ENCODE results near the gene MARCHF10.

Gene MARCHF10

DNA sequence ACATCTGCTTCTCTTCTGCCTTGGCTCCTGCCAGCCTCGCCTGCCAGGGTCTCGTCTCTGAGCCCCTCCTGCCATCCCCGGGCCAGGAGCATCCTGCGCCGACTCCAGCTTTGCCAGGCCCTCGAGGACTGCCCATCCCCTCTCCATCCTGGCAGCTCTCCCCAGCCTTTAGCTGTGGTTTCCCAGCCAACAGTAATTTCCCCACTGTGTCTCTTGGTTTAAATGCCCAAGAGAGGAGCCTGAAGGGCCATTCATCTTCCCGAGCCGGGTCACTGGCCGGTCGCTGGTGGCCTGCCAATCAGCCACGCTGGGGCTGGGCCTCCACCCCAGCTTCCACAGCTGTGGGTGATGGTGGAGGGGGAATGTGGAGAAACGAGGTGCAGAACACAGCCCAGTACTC is 132.9 kb downstream of the MARCHF10 start:
- FAIRE-seq = no peak

DNA sequence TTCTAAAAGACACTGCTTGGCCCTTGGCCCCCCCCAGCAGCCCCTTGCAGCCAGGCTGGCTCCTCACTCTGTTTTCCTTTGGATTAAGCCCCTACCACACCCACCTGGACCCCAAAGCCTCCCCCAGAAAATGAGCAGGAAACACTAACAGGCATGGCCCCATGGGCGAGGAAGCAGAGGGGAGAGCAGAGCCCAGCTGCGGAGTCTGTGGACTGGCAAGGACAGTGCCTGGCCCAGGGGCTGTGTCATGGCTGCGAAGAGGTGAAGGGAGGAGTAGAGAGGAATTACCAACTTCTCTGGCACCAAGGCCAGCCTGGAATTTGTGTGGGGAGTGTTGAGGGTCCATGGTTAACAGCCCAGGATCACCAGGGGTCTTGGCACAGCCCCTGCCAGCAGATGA is 133.3 kb downstream of the MARCHF10 start:
- FAIRE-seq = no peak

DNA sequence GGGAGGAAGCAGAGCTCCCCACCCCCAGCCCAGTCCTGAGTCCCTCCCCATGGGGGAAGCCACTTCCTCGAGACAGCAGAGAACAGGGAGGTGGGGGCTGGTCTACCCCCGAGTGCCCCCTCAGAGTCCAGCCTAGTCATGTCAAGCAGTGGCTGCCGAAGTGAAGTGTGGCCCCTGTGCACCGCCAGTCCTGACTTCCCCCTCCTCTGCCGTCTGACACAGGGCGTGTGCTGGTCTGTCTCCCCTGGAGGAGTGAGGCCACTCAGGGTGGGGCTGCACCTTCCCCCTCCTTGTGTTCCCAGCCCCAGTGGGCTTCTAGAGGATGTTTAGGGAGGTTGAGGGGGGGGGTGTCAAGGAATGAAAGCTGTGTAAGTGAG is 133.8 kb downstream of the MARCHF10 start:
- no peak for FAIRE-seq

DNA sequence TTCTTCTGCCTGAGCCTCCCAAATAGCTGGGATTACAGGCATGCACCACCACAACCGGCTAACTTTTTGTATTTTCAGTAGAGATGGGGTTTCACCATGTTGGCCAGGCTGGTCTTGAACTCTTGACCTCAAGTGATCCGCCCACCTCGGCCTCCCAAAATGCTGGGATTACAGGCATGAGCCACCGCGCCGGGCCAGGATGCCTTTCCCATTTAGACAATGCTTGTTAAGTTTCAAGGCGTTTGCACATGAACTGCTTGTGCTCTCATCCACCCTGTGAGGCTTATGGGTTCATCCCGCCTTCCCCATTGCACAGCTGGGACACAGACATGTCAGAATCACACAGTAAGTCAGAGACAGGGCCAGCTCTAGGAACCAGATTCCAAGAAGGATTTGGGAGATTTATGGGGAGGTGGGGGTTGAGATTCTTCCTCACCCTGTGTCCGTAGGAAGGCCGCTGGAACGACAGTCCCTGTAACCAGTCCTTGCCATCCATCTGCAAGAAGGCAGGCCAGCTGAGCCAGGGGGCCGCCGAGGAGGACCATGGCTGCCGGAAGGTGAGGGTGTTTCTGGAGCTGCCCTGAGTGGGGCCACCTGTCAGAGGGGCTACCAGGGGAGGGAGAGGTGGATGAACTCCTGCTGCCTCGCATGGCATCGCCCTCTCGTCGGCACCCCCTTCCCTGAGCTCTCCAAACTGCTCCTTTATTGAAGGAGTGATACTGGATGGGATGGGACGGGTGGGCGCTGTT is 134.3 kb downstream of the MARCHF10 start:
- no peak for FAIRE-seq

DNA sequence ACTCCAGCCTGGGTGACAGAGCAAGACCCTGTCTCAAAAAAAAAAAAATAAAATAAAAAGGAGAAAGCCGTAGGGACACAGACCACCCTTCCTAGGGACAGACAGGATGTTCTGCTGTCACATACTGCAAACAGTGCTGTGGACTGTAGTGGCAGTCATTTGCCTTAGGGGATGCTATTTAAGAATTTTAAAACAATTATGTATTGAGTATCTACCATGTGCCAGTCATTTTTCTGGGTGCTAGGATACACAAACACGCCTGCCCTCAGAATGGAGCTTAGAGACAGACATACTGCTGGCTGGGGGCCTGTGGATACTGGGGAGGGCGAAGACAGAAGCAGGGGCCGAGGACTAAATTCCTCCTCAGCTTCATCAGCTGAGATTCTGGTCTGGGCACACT is 135.2 kb downstream of the MARCHF10 start:
- no peak for FAIRE-seq

DNA sequence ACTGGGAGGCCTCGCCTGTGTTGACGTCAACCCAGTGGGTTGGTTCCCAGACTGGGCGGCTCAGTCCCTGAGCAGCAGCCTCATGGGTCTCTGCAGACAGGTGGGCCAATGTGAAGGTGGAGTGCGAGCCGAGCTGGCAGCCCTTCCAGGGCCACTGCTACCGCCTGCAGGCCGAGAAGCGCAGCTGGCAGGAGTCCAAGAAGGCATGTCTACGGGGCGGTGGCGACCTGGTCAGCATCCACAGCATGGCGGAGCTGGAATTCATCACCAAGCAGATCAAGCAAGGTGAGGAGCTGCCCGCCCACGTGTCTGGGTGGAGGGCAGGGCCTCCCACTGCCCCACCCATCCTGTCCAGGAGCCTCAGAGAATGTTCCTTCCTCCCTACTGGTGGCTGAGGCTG is 136.6 kb downstream of the MARCHF10 start:
- FAIRE-seq = no peak

DNA sequence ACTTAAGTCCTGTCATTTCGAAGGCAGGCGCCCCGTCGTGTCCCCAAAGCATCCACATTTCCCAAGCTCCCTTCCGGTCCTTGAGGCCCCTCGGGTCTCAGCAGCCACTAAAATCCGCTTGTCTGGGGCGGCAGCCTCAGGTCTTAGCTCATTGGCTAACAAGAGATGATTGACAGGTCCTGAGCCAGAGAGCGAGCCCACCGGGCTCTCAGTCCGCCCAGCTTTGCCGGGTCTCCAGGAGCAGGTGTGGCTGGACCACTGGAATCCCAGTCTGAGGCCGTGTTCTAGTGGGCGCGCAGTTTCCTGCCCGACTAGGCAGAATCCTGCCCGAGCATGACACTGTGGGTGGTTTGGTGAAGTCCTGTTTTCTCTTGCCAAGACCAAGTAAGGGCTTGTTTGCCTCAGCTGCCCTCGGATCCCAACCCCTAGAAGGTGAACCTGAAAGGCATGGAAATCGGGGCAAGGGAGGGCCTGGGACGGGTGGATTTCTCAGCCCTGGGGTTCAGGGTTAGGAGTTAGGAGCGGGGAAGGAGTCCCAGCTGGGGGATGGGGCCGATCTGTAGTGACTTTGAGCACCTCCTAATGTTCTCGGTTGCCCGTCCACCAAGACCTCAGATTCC is 137.8 kb downstream of the MARCHF10 start:
- FAIRE-seq = no peak

DNA sequence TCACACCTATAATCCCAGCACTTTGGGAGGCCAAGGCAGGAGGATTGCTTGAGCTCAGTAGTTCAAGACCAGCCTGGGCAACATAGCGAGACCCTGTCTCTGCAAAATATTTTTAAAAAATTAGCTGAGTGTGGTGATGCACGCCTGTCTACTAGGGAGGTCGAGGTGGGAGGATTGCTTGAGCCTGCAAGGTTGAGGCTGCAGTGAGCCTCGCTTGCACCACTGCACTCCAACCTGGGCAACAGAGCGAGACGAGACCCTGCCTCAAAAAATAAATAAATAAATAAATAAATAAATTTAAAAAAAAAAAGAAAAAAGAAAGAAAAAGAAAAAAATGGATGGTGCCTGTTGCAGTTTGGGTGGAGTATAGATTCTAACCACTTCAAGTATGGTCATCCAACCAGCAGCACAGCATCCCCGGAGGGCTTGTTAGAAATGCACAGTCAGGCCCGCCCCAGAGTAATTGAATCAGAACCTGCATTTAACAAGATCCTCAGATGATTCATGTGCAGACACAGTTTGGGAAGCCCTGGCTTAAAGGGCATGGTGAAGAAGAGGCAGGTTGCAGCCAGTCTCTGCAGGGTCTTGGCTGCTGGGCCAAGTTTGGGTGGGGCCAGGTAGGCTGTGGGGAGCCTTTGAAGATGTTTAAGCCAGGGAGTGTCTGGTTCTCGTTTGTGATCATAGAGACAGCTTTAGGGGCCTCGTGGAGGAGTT is 139.9 kb downstream of the MARCHF10 start:
- no peak for FAIRE-seq

DNA sequence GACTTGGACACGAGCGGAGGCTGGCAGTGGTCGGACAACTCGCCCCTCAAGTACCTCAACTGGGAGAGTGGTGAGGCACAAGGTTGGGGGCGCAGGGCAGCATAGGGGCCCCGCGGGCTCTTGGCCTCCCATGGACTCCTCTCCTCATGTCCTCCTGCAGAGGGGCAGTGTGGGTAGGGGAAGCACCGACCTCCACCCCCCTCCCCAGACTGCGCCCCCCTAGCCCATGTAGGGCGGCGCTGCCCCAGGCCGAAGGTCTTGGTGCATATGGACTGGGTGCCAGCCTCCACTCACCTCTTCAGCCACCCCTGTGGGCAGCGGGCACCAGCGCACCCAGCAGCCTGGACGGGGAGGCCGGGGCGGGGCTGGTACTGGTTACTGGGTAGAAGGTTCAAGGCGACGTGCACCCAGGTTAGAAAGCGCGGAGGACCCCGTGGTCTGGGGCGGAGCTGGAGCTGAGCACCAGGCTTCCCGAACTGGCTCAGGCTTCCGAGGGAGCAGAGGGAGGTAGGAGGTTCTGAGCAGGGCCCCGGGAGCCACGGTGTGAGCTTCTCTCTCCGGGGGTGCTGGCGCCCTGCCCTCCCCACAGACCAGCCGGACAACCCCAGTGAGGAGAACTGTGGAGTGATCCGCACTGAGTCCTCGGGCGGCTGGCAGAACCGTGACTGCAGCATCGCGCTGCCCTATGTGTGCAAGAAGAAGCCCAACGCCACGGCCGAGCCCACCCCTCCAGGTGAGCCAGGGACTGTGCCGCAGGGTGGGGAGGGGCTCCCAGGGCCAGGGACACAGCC is 141.1 kb downstream of the MARCHF10 start:
- no peak for FAIRE-seq

DNA sequence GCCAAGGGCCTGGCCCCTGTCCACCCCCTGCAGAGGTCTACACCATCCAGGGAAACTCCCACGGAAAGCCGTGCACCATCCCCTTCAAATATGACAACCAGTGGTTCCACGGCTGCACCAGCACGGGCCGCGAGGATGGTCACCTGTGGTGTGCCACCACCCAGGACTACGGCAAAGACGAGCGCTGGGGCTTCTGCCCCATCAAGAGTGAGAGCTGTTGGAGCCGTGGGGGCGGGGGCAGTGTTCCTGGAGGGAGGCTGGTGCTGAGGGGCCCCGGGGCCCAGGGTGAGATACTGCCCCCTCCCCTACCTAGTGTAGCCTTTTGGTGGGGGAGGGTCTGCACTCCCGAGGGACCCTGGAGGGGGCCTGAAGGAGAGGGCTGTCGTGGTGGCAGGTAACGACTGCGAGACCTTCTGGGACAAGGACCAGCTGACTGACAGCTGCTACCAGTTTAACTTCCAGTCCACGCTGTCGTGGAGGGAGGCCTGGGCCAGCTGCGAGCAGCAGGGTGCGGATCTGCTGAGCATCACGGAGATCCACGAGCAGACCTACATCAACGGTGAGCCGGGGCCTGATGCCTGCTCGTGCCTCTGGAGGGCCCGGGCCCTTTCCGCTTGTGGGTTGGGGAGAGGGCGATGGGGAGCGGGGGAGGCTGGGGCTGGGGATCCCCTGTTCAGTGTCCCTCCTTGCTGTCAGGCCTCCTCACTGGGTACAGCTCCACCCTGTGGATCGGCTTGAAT is 141.9 kb downstream of the MARCHF10 start:
- FAIRE-seq = no peak

DNA sequence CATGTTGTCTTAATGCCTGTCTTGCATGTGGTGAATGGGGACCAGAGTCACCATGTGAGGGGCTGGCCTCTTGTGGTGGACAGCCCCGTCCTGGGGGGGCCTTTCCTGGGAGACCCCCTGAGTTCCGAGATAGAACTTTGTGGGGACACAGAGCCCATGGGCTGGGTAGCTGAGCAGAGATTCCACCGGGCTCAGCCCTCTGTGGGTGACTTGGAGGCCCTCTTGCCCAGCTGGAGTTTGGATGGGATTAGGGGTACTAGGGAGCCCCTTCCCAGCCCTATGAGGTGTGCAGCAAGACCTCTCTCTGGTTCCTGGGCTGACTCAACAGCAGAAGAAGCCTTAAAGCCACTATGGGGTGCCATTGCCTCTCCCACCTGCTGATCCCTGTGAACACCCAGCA is 142.5 kb downstream of the MARCHF10 start:
- no peak for FAIRE-seq

DNA sequence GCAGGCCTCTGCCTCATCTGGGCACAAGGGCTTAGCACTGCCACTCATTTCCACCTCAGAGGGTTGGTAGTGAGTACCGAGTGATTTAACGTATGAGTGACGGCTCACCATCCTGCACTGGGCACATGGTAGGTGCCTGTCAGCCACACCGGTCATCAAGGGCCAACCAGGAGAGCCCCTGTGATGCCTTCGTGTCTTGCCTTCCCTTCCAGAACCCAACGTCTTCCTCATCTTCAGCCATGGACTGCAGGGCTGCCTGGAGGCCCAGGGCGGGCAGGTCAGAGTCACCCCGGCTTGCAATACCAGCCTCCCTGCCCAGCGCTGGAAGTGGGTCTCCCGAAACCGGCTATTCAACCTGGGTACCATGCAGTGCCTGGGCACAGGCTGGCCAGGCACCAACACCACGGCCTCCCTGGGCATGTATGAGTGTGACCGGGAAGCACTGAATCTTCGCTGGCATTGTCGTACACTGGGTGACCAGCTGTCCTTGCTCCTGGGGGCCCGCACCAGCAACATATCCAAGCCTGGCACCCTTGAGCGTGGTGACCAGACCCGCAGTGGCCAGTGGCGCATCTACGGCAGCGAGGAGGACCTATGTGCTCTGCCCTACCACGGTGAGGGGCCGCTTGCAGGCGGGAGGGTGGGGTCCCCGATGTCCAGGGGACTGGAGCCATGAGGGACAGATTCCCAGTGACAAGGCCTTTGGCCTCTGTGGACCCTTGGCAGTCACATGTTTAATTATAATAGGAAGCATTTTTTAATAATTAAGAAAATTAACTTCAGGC is 143.6 kb downstream of the MARCHF10 start:
- no peak for FAIRE-seq

DNA sequence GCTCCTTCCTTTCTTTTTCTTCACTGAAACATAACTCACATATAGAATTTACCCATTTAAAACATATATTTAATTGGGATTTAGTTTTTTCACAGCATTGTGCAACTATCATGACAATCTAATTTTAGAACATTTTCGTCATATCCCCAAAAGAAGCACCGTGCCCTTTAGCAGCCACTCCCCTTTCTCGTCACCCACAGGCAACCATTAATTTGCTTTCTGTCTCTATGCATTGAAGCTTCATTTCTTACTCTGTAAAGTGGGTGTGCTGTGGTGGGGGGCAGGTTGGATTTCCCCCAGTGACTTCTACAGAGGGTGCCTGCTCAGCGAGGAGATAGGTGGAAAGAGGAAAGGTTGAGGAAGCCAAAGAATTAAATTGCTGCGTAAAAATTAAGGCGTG is 144.8 kb downstream of the MARCHF10 start:
- no peak for FAIRE-seq

DNA sequence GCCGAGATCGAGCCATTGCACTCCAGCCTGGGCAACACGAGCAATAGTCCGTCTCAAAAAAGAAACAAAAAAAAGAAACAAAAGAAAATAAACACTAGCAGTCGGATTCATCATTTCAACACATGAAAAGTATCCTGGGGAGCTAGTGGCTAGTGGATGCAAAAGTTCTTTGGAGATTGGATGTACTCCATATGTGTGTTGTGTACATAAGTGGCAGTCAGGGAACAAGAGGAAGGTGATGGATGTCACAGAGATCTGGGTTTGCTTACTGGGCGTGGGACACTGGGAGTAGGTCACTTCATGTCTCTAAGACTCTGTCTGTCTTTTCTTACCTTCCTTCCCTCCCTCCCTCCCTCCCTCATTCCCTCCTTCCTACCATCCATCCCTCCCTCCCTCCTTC is 145.3 kb downstream of the MARCHF10 start:
- FAIRE-seq = no peak

DNA sequence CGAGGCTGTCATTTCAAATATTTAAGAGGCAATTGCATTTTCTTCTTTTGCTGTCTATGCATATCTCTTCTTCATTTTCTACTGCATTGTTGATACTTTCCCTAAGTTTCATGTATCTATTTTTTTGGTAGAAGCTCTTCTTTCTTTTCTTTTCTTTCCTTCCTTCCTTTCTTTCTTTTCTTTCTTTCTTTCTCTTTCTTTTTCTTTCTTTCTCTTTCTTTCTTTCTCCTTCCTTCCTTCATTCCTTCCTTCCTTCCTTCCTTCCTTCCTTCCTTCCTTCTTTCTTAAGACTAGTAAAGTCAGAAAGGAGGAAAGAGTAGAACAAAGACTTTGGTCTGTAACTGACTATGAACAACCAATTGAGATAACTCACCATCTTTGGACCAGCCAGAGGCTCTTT is 146.8 kb downstream of the MARCHF10 start:
- no peak for FAIRE-seq

DNA sequence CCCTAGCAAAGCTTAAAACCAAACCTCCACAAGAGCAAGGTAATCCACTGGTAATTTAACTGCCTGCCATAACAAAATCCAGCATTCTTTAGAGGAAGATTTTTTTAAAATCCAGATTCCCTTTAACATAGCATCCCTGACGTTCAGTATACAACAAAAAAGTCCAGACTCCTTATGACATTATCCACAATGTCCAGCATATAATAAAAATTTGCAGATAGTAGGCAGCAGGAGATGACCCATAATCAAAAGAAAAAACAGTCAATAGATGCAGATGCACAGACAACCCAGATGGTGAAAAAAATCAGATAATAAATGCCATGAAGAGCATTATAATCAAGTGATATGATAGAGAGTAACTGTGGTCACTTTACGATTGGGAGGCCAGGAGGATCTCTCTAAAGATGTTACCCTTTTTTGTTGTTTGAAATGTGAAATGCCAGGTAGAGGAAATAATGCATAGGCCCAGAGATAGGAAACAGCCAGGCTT is 147.4 kb downstream of the MARCHF10 start:
- no peak for FAIRE-seq

DNA sequence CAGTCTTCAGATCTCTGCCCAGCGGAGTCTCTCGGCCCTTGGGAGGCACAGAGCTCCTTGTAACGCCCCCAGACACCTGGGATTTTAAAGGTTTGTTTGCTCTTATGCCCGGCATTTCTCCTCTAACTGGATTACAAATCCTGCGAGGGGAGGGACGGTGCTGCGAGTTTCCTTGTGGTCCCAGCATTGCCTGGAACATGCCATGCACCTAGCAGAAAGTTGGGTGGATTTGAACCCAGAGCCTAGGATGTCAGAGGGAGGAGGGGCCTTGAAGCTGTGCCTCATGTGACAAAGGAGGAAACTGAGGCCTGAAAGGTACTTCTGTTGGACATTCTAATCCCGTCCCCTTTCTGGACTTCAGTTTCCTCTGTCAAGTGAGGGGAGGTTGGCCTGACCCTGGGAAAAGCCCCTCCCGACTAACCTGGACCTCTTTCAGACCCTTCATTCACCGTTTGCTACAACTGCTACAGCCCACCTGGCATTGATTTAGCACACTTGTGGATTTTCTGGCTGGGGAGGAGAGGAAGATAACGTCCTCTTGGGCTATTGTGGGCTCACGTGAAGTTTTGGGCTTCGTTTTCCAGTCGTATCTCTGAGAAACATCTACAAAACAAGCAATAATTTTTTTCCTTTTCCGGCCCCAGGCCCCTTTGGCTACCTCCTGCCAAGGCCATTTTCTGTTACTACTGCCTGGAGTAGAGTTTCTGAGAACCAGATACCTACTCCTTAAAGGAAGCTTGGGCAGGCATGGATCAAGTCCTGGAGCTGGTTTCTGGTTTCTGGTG is 149.8 kb downstream of the MARCHF10 start:
- no peak for FAIRE-seq

DNA sequence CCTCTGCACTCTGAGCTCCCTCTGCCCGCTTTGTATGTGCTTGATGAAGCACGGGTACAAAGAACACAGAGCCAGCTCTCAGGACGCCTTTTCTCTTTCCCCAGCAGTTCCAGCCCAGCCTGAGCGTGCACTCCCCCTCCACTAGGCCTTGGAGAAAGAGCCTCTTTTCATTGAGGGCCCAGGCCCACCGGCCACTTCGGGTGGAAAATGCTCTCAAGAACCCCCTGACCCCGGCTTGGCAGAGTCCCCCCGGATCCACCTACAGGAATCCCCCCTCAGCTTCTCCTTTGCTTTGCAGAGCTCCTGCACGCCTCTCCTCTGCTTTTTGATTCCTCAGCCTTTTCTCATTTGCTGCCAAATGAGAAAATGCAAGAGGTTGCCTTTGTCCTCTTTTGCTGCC is 150.4 kb downstream of the MARCHF10 start:
- FAIRE-seq = no peak

DNA sequence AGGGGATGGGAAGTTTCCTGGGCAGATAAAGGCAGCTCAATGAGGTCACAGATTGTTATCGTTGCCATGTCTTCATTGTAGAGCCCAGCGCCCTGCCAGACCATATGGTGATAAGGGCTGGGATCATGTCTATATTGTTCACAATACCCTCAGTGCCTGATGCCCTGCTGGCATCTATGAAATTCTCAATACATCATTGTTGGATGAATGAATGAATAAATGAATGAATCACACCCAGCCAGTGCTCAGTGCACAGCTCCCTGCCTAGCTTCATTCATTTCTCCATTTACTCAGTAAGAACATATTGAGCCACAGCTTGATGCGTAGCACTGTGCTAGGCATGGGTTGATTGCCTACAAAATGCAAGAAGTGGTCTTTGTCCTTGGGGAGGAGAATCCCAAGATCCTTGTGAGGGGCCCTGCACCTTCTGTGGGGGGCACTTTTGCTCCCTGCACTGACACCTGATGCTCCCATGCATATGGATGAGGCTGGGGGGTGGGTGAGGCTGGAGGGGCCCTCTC is 150.9 kb downstream of the MARCHF10 start:
- no peak for FAIRE-seq

DNA sequence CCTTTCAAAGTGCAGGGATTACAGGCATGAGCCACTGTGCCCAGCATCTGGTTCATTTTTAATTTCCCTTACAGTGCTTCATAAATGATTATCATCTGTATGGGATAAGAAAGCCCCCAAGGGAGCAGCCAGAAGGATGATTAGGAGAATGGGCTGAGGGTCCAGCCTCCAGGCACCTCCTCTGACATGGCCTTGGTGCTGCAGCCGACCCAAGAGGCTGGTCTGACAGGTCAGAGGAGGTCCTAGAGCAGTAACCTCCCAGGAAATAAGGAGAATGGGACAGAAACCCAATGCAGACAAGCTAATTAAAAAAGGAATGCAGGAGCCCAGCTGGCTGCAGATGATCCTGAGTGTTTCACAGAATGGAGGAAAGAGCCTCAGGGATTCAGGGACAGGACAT is 151.7 kb downstream of the MARCHF10 start:
- FAIRE-seq = no peak

DNA sequence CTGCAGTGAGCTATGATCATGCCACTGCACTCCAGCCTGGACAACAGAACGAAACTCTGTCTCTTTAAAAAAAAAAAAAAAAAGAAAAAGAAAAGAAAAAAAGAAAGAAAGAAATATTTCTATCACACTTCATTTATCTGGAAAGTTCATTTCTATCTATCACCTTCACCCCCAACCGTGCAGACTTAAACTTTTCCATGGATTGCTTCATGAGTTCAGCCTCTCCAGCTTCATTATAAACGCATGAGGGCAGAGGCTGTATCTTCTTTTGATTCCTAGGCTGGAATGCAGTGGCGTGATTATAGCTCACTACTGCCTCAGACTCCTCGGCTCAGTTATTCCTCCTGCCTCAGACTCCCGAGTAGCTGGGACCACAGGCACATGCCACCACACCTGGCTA is 152.5 kb downstream of the MARCHF10 start:
- FAIRE-seq = no peak
